SK-N-SH (cell line): ENCODE data around the gene SYT1. TPM values are rescaled to one million over a fixed set of nuclear protein-coding genes. Genes with fewer than 3 reads are reported as not detected.

Source experiments
- CTCF ChIA-PET: fragments of 300-600, 350-600 bp; formaldehyde crosslinking; extraction: SDS; loops from one replicate; lab custom pipeline; 2021; lab: Yijun Ruan, JAX
- POLR2A ChIA-PET: fragments of 350-600 bp; sonication (Branson Sonifier 250); formaldehyde crosslinking; extraction: SDS; loops from one replicate; lab custom pipeline; 2020; ENCODE audit warnings: antibody characterized with exemption, inconsistent platforms; lab: Yijun Ruan, JAX
- DNase-seq: peaks from one replicate; pipeline ENCODE4 v3.0.0; 2012
- H2AFZ ChIP-seq: fragments of 200-600 bp; sonication (generic); 2 replicates; pipeline ENCODE4 v1.8.1; 2016; ENCODE audit warnings: antibody characterized with exemption, mild to moderate bottlenecking, low read depth
- H3F3A ChIP-seq: fragments of 200-600 bp; sonication (generic); replicated peaks from 2 replicates; pipeline ENCODE3; 2016; ENCODE audit warnings: antibody characterized with exemption, mild to moderate bottlenecking; ENCODE audit not compliant: insufficient read depth
- H3K27ac ChIP-seq, 2 experiments: fragments of 200-500 bp in 1 of 2; fragments of 200-600 bp in 1 of 2; sonication (Bioruptor generic) in 1 of 2; sonication (generic), shearing (Covaris generic) in 1 of 2; 2 replicates each; pipeline versions ENCODE4 v1.5.1 to v1.6.1; 2014 to 2016; ENCODE audit warnings: low read depth in 2 of 2, inconsistent platforms in 1 of 2, low read length in 1 of 2, mild to moderate bottlenecking in 1 of 2, mixed read lengths in 1 of 2
- H3K27me3 ChIP-seq: fragments of 200-600 bp; sonication (generic), shearing (Covaris generic); 2 replicates; pipeline ENCODE4 v1.6.1; 2016; ENCODE audit warnings: mixed run types; ENCODE audit not compliant: insufficient read depth
- H3K36me3 ChIP-seq, 2 experiments: fragments of 200-500 bp in 1 of 2; fragments of 200-600 bp in 1 of 2; sonication (Bioruptor generic) in 1 of 2; sonication (generic) in 1 of 2; replicated peaks in 1 of 2; 2 replicates each; pipeline versions ENCODE3 to v1.5.1; 2014 to 2016; ENCODE audit warnings: low read length in 1 of 2, mild to moderate bottlenecking in 1 of 2; ENCODE audit not compliant: insufficient read depth in 2 of 2, control insufficient read depth in 1 of 2
- H3K4me1 ChIP-seq, 2 experiments: fragments of 200-500 bp in 1 of 2; fragments of 200-600 bp in 1 of 2; sonication (Bioruptor generic) in 1 of 2; sonication (generic), shearing (Covaris generic) in 1 of 2; 2 replicates each; pipeline versions ENCODE4 v1.5.1 to v1.6.1; 2014 to 2016; ENCODE audit warnings: low read depth in 1 of 2, low read length in 1 of 2, mixed run types in 1 of 2; ENCODE audit not compliant: insufficient read depth in 2 of 2, control insufficient read depth in 1 of 2
- H3K4me2 ChIP-seq: fragments of 200-600 bp; sonication (generic), shearing (Covaris generic); 2 replicates; pipeline ENCODE4 v1.6.1; 2017; ENCODE audit warnings: mixed run types
- H3K4me3 ChIP-seq, 2 experiments: fragments of 200-500 bp in 1 of 2; fragments of 200-600 bp in 1 of 2; sonication (Bioruptor generic) in 1 of 2; sonication (generic), shearing (Covaris generic) in 1 of 2; 2 replicates each; pipeline versions ENCODE4 v1.5.1 to v1.8.1; 2014 to 2016; ENCODE audit warnings: low read depth in 2 of 2, inconsistent platforms in 1 of 2, low read length in 1 of 2, mild to moderate bottlenecking in 1 of 2, mixed read lengths in 1 of 2, moderate library complexity in 1 of 2
- H3K79me2 ChIP-seq: fragments of 200-600 bp; sonication (generic); 2 replicates; pipeline ENCODE4 v1.8.1; 2017; ENCODE audit warnings: mild to moderate bottlenecking; ENCODE audit not compliant: insufficient read depth
- H3K9ac ChIP-seq: fragments of 200-600 bp; sonication (generic); 2 replicates; pipeline ENCODE4 v1.6.1; 2017; ENCODE audit warnings: mixed run types
- H3K9me2 ChIP-seq: fragments of 200-600 bp; sonication (generic); 2 replicates; pipeline ENCODE4 v1.6.1; 2017; ENCODE audit warnings: mixed run types
- H3K9me3 ChIP-seq: fragments of 200-600 bp; sonication (generic); 2 replicates; pipeline ENCODE4 v1.6.1; 2017; ENCODE audit warnings: mixed run types, mild to moderate bottlenecking, moderate library complexity
- H4K20me1 ChIP-seq: fragments of 200-600 bp; sonication (generic); 2 replicates; pipeline ENCODE4 v1.6.1; 2017; ENCODE audit warnings: mild to moderate bottlenecking, mixed run types; ENCODE audit not compliant: insufficient read depth
- CHD2 ChIP-seq: fragments of 150-350 bp; IDR thresholded peaks from 2 replicates; pipeline ENCODE4 v1.6.1; 2018; ENCODE audit warnings: low read length; ENCODE audit not compliant: partially characterized antibody
- ELF1 ChIP-seq: IDR thresholded peaks from 2 replicates; pipeline ENCODE4 v1.4.0; 2012
- EZH2phosphoT487 ChIP-seq: fragments of 200-600 bp; sonication (generic); IDR thresholded peaks from 2 replicates; pipeline ENCODE4 v1.6.1; 2017; ENCODE audit warnings: low read depth, mixed run types, mild to moderate bottlenecking, antibody characterized with exemption, moderate library complexity, borderline replicate concordance
- FOXM1 ChIP-seq: IDR thresholded peaks from 2 replicates; pipeline ENCODE4 v1.4.0; 2012; ENCODE audit warnings: low read depth, mild to moderate bottlenecking
- GATA2 ChIP-seq: sonication (generic); formaldehyde crosslinking; IDR thresholded peaks from 2 replicates; pipeline ENCODE4 v1.5.0; 2020; ENCODE audit warnings: mild to moderate bottlenecking, missing genetic modification reagents
- IRF3 ChIP-seq: fragments of 150-350 bp; IDR thresholded peaks from 2 replicates; pipeline ENCODE4 v1.6.1; 2016; ENCODE audit warnings: mild to moderate bottlenecking, low read depth, low read length
- MAX ChIP-seq: IDR thresholded peaks from 2 replicates; pipeline ENCODE4 v1.4.0; 2012; ENCODE audit warnings: low read depth
- MEF2A ChIP-seq: IDR thresholded peaks from 2 replicates; pipeline ENCODE4 v1.4.0; 2012; ENCODE audit warnings: low read depth, borderline replicate concordance
- NRF1 ChIP-seq: IDR thresholded peaks from 2 replicates; pipeline ENCODE4 v1.6.1; 2012; ENCODE audit warnings: low read depth, mild to moderate bottlenecking, low read length
- PBX3 ChIP-seq: IDR thresholded peaks from 2 replicates; pipeline ENCODE4; 2012
- POLR2AphosphoS5 ChIP-seq: IDR thresholded peaks from 2 replicates; pipeline ENCODE4 v1.6.1; 2012; ENCODE audit warnings: low read depth, low read length
- RCOR1 ChIP-seq: fragments of 150-350 bp; IDR thresholded peaks from 2 replicates; pipeline ENCODE4 v1.6.1; 2017; ENCODE audit warnings: antibody characterized with exemption, low read length
- RFX5 ChIP-seq: IDR thresholded peaks from 2 replicates; pipeline ENCODE4 v1.6.1; 2012; ENCODE audit warnings: mild to moderate bottlenecking, improper control_type of control experiment, low read length
- RXRA ChIP-seq: IDR thresholded peaks from 2 replicates; pipeline ENCODE4 v1.4.0; 2012; ENCODE audit warnings: low read depth, mild to moderate bottlenecking, borderline replicate concordance
- SIN3A ChIP-seq: IDR thresholded peaks from 2 replicates; pipeline ENCODE4 v1.6.1; 2012; ENCODE audit warnings: low read depth, mild to moderate bottlenecking, low read length, moderate library complexity, borderline replicate concordance
- TAF1 ChIP-seq: IDR thresholded peaks from 2 replicates; pipeline ENCODE4 v1.6.1; 2012; ENCODE audit warnings: low read depth, mild to moderate bottlenecking, low read length, moderate library complexity, borderline replicate concordance
- YY1 ChIP-seq: IDR thresholded peaks from 2 replicates; pipeline ENCODE4 v1.4.0; 2012; ENCODE audit warnings: low read depth, mild to moderate bottlenecking
- polyA plus RNA-seq, 3 experiments: library from polyadenylated mRNA; depleted of rRNA; stranded (reverse); fragments of >200 nt; gene quantifications; 2 replicates each; pipeline ENCODE4 v1.2.3, GENCODE V29; 2012
- TF ChIP-seq, protein P1 (sequence below): IDR thresholded peaks from 2 replicates; pipeline ENCODE4 v1.6.1; 2012; ENCODE audit warnings: mild to moderate bottlenecking, low read depth, low read length, moderate library complexity
- TF ChIP-seq, protein P2 (sequence below): IDR thresholded peaks from 2 replicates; pipeline ENCODE4 v1.4.0; 2012; ENCODE audit warnings: low read depth, borderline replicate concordance

Gene SYT1
- polyA plus RNA-seq, 1 of the 3 experiments (the other 2 are of a cell fraction): 12.7 TPM

DNA sequence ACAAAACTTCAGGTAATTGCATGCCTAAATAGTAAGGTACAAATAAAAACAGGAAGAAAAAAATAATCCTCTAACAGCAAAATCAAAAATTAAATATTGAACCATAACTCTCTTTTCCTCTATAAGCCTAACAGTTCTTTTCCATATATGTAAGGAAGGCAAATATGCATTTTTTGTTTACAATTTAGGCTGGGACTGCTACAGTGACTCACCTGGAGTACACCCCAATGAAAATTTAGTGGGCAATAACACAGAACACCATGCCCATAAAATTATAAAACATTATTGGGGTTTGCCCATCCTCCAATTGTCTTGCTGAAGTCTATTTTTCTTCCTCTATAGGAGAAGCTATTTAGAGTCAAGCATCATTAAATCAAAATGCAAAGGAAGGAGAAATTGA, 549.2 kb downstream of the SYT1 start:
- no peak for DNase-seq
- no peak overlapping the region for H3K27ac ChIP-seq
- H4K20me1 ChIP-seq: no peaks in the 10 kb centered on the region
- H3K9ac ChIP-seq: no peak overlapping the region
- H3K27me3 ChIP-seq: no peaks in the 10 kb centered on the region
- TF ChIP-seq EZH2phosphoT487 (no peak), POLR2AphosphoS5 (no peak), ELF1 (no peak), MEF2A (no peak), GATA2 (CRISPR knock-in tag) (no peak), FOXM1 (no peak), PBX3 (no peak), SIN3A (no peak), MAX (no peak), YY1 (no peak), RCOR1 (no peak), NRF1 (no peak), TAF1 (no peak), RFX5 (no peak), IRF3 (no peak), RXRA (no peak), CHD2 (no peak)
- TF ChIP-seq, protein P1, sequence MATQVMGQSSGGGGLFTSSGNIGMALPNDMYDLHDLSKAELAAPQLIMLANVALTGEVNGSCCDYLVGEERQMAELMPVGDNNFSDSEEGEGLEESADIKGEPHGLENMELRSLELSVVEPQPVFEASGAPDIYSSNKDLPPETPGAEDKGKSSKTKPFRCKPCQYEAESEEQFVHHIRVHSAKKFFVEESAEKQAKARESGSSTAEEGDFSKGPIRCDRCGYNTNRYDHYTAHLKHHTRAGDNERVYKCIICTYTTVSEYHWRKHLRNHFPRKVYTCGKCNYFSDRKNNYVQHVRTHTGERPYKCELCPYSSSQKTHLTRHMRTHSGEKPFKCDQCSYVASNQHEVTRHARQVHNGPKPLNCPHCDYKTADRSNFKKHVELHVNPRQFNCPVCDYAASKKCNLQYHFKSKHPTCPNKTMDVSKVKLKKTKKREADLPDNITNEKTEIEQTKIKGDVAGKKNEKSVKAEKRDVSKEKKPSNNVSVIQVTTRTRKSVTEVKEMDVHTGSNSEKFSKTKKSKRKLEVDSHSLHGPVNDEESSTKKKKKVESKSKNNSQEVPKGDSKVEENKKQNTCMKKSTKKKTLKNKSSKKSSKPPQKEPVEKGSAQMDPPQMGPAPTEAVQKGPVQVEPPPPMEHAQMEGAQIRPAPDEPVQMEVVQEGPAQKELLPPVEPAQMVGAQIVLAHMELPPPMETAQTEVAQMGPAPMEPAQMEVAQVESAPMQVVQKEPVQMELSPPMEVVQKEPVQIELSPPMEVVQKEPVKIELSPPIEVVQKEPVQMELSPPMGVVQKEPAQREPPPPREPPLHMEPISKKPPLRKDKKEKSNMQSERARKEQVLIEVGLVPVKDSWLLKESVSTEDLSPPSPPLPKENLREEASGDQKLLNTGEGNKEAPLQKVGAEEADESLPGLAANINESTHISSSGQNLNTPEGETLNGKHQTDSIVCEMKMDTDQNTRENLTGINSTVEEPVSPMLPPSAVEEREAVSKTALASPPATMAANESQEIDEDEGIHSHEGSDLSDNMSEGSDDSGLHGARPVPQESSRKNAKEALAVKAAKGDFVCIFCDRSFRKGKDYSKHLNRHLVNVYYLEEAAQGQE: no peak
- TF ChIP-seq, protein P2, sequence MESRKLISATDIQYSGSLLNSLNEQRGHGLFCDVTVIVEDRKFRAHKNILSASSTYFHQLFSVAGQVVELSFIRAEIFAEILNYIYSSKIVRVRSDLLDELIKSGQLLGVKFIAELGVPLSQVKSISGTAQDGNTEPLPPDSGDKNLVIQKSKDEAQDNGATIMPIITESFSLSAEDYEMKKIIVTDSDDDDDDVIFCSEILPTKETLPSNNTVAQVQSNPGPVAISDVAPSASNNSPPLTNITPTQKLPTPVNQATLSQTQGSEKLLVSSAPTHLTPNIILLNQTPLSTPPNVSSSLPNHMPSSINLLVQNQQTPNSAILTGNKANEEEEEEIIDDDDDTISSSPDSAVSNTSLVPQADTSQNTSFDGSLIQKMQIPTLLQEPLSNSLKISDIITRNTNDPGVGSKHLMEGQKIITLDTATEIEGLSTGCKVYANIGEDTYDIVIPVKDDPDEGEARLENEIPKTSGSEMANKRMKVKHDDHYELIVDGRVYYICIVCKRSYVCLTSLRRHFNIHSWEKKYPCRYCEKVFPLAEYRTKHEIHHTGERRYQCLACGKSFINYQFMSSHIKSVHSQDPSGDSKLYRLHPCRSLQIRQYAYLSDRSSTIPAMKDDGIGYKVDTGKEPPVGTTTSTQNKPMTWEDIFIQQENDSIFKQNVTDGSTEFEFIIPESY: no peak
- H2AFZ ChIP-seq: no peak overlapping the region
- no peak overlapping the region for H3K4me2 ChIP-seq
- ChIA-PET CTCF (no interaction called here), POLR2A (no interaction called here)
- no peaks in the 10 kb centered on the region for H3F3A ChIP-seq
- no peaks in the 10 kb centered on the region for H3K36me3 ChIP-seq
- no peak overlapping the region for H3K4me3 ChIP-seq
- peaks cover 0 to 19% of the 10 kb centered on the region in 2 experiments; a peak in 3 of 4 replicates for H3K4me1 ChIP-seq
- no peaks in the 10 kb centered on the region for H3K9me3 ChIP-seq
- H3K9me2 ChIP-seq: no peaks in the 10 kb centered on the region
- H3K79me2 ChIP-seq: no peaks in the 10 kb centered on the region
